ENCODE data around the gene THBS2. TPM values are rescaled to one million over a fixed set of nuclear protein-coding genes. Genes with fewer than 3 reads are reported as not detected.

Gene THBS2
- total and polyA plus RNA-seq, 8 donors, result under 0.01 to 56.0 (median 2.4) TPM

- 94 to 97% (median 96%) methylated on average over 24 of the region's 24 CpGs for WGBS, 5 donors
- H3K27ac ChIP-seq, result no peak overlapping the region
- no peak overlapping the region for H3K4me3 ChIP-seq
- H3K9me3 ChIP-seq, result peaks cover 0 to 7% (median 2%) of the 10 kb centered on the region in 4 donors
- H3K4me1 ChIP-seq, result no peaks in the 10 kb centered on the region
- H3K27me3 ChIP-seq, result no peaks in the 10 kb centered on the region
- peaks cover 0 to 23% (median 3%) of the 10 kb centered on the region in 4 donors for H3K36me3 ChIP-seq
- DNase-seq, result no peak
- no peak for TF ChIP-seq POLR2AphosphoS5 (IDR thresholded peaks at IDR 0.05)
- TF ChIP-seq POLR2A (IDR thresholded peaks at IDR 0.05), result no peak
- TF ChIP-seq, protein P1, sequence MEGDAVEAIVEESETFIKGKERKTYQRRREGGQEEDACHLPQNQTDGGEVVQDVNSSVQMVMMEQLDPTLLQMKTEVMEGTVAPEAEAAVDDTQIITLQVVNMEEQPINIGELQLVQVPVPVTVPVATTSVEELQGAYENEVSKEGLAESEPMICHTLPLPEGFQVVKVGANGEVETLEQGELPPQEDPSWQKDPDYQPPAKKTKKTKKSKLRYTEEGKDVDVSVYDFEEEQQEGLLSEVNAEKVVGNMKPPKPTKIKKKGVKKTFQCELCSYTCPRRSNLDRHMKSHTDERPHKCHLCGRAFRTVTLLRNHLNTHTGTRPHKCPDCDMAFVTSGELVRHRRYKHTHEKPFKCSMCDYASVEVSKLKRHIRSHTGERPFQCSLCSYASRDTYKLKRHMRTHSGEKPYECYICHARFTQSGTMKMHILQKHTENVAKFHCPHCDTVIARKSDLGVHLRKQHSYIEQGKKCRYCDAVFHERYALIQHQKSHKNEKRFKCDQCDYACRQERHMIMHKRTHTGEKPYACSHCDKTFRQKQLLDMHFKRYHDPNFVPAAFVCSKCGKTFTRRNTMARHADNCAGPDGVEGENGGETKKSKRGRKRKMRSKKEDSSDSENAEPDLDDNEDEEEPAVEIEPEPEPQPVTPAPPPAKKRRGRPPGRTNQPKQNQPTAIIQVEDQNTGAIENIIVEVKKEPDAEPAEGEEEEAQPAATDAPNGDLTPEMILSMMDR (IDR thresholded peaks at IDR 0.05), result no peak
- no peak for TF ChIP-seq EP300 (IDR thresholded peaks at IDR 0.05)
- intact Hi-C loops (cut with DNase I; ENCODE audit: low total_unique reads), result no loop called here
Observed at GRCh38 chr6:169222126-169222525, 31.5 kb downstream of the THBS2 start.

DNA sequence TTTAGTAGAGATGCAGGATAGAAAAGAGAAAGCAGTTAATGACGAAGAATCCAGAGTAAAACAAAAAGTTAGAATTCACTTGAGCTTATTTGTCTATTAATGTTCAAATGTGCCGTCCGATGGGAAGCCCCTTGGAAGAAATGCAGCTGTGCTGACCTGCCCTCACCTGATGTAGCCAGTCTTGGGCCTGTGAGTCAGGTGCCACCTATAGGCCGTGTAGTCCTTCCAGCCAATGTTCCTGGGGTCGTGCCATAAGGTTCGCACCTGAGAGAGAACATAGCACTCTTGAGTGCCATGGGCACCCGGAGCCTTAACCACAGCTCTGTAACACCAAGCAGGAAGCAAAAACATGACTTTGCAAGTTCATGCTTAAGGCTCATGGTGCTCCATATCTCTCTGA, 32.4 kb downstream of the THBS2 start:
- intact Hi-C loops (cut with DNase I; ENCODE audit: low total_unique reads), result no loop called here
- H3K4me3 ChIP-seq, result no peak overlapping the region
- H3K27me3 ChIP-seq, result no peaks in the 10 kb centered on the region
- H3K36me3 ChIP-seq, result peaks cover 0 to 18% (median 3%) of the 10 kb centered on the region in 4 donors
- no peak overlapping the region for H3K27ac ChIP-seq
- peaks cover 0 to 7% (median 2%) of the 10 kb centered on the region in 4 donors for H3K9me3 ChIP-seq
- peaks cover 0 to 2% (median 0%) of the 10 kb centered on the region in 4 donors for H3K4me1 ChIP-seq
- no peak for DNase-seq
- TF ChIP-seq POLR2AphosphoS5 (IDR thresholded peaks at IDR 0.05) (no peak), EP300 (IDR thresholded peaks at IDR 0.05) (no peak), POLR2A (IDR thresholded peaks at IDR 0.05) (no peak)
- TF ChIP-seq, protein P1 (IDR thresholded peaks at IDR 0.05), result no peak
- WGBS, 5 donors, result 81 to 94% (median 89%) methylated on average over 7 of the region's 7 CpGs

DNA sequence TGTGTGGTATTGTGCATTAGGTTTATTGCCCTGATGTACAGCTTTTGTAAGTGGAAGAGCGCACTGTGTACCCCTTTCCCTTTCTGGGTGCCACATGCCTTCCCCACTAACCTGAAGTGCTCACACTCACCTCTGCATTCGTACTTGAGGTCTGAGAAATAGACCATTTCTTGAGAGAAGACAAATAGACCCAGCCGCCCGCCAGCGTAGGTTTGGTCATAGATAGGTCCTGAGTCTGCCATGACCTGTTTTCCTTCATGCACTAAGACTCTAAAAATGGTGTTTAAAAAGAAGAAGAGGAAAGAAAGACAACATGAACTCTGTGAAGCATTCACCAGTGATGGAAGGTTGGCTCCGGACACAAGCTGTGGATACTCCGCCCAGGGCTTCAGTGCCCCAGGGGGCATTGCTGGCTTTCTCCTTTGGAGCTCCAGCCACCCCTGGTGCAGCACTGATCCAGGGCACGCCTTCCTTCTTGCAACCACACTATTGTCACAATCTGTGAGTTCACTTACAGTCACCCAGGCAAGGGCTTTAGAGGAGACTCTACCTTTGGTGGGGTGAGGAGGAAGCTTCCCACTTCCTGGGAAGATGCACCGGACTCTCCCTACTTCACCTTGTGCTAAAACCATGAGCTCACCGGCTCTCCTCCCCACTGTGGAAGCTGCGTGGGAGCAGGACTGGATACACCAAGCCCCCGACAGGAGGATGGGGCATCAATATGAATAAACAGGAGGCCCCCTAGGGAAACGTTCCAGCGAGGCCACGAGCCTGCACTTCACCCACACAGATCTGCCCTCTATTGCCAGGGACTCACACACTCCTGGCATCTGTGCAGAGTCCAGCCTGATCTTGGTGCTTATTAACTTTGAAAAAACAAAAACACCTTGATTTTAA, 33.3 kb downstream of the THBS2 start:
- H3K4me1 ChIP-seq, result peaks cover 0 to 12% (median 3%) of the 10 kb centered on the region in 4 donors
- peaks cover 0 to 12% (median 3%) of the 10 kb centered on the region in 4 donors for H3K36me3 ChIP-seq
- no peak for TF ChIP-seq POLR2A (IDR thresholded peaks at IDR 0.05)
- no peak overlapping the region for H3K27ac ChIP-seq
- peaks cover 0 to 7% (median 2%) of the 10 kb centered on the region in 4 donors for H3K9me3 ChIP-seq
- intact Hi-C loops (cut with DNase I; ENCODE audit: low total_unique reads), result no loop called here
- no peak for DNase-seq
- no peaks in the 10 kb centered on the region for H3K27me3 ChIP-seq
- H3K4me3 ChIP-seq, result no peak overlapping the region
- WGBS, 5 donors, result 79 to 87% (median 83%) methylated on average over 14 to 15 of the region's 15 CpGs

DNA sequence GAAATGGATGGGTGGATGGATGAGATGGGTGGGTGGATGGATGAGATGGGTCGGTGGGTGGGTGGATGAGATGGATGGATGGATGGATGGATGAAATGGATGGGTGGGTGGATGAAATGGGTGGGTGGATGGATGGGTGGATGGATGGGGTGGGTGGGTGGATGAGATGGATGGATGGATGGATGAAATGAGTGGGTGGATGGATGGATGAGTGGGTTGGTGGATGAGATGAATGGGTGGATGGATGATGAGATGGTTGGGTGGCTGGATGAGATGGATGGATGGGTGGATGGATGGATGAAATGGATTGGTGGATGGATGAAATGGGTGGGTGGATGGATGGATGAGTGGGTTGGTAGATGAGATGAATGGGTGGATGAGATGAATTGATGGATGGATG, 35.7 kb downstream of the THBS2 start:
- 91 to 100% (median 100%) methylated on average over 1 of the region's 1 CpG; no CpG with 5 or more reads in 1 of the 5 donors for WGBS, 5 donors
- intact Hi-C loops (cut with DNase I; ENCODE audit: low total_unique reads), result no loop called here
- Histone ChIP-seq H3K4me3 (no peak overlapping the region), H3K36me3 (peaks cover 0 to 8% (median 3%) of the 10 kb centered on the region in 4 donors), H3K9me3 (peaks cover 0 to 7% (median 2%) of the 10 kb centered on the region in 4 donors), H3K27ac (no peak overlapping the region), H3K27me3 (no peaks in the 10 kb centered on the region), H3K4me1 (peaks cover 12 to 33% (median 22%) of the 10 kb centered on the region in 4 donors)
- no peak for TF ChIP-seq POLR2AphosphoS5 (IDR thresholded peaks at IDR 0.05)
- no peak for TF ChIP-seq EP300 (IDR thresholded peaks at IDR 0.05)
- DNase-seq, result no peak

- Histone ChIP-seq H3K4me3 (no peak overlapping the region), H3K27me3 (no peaks in the 10 kb centered on the region), H3K9me3 (peaks cover 0 to under 1% (median under 1%) of the 10 kb centered on the region in 4 donors), H3K36me3 (peaks cover 0 to 4% (median 0%) of the 10 kb centered on the region in 4 donors), H3K4me1 (peaks cover 12 to 36% (median 24%) of the 10 kb centered on the region in 4 donors), H3K27ac (peak overlapping the region in 2 of 5 donors; percentile 85 to 90)
- intact Hi-C loops (cut with DNase I; ENCODE audit: low total_unique reads), result no loop called here
- no peak for TF ChIP-seq POLR2A (IDR thresholded peaks at IDR 0.05)
- TF ChIP-seq, protein P1 (IDR thresholded peaks at IDR 0.05), result no peak
- TF ChIP-seq EP300 (IDR thresholded peaks at IDR 0.05), result no peak
- peak; percentile 6 to 7 (median 7) for TF ChIP-seq POLR2AphosphoS5 (IDR thresholded peaks at IDR 0.05)
- DNase-seq, result no peak
- 74 to 83% (median 81%) methylated on average over 14 of the region's 14 CpGs for WGBS, 5 donors
Observed at GRCh38 chr6:169216830-169217229, 36.8 kb downstream of the THBS2 start.
